Neural crest cell (in vitro differentiated cells): Measurements from ENCODE around the gene SPATA19. TPM values are rescaled to one million over a fixed set of nuclear protein-coding genes. Genes with fewer than 3 reads are reported as not detected.

Source experiments
- DNase-seq: peaks from one replicate; pipeline ENCODE4 v3.0.0; 2021; ENCODE audit warnings: low read depth, mixed read lengths, low spot score
- H3K27ac Mint-ChIP-seq: one replicate; pipeline ENCODE4 v1.8.0; 2021; ENCODE audit warnings: mild to moderate bottlenecking, mixed read lengths; ENCODE audit not compliant: unreplicated experiment
- H3K27me3 Mint-ChIP-seq: 2 replicates; pipeline ENCODE4 v1.8.0; 2021; ENCODE audit warnings: low read depth, mild to moderate bottlenecking, mixed read lengths
- H3K36me3 Mint-ChIP-seq: 2 replicates; pipeline ENCODE4 v1.8.0; 2021; ENCODE audit warnings: low read depth, mild to moderate bottlenecking, mixed read lengths
- H3K4me1 Mint-ChIP-seq: 2 replicates; pipeline ENCODE4 v1.8.0; 2021; ENCODE audit warnings: mixed read lengths
- H3K4me3 Mint-ChIP-seq: one replicate; pipeline ENCODE4 v1.8.0; 2021; ENCODE audit warnings: mild to moderate bottlenecking, mixed read lengths
- H3K9me3 Mint-ChIP-seq: 2 replicates; pipeline ENCODE4 v1.8.0; 2021; ENCODE audit warnings: mixed read lengths
- CTCF ChIP-seq: fragments of 200-600 bp; sonication (generic); conservative IDR thresholded peaks from 2 replicates; pipeline ENCODE4 v1.5.0; 2021; ENCODE audit warnings: antibody characterized with exemption, mild to moderate bottlenecking
- long read RNA-seq: library from polyadenylated mRNA; unstranded; transcript quantifications from one replicate; pipeline ENCODE4 v2.0.0, GENCODE V29; 2020
- total RNA-seq: library from RNA; stranded (reverse); gene quantifications from 2 replicates; pipeline ENCODE4 v1.2.1, GENCODE V29; 2021

The SPATA19 gene
- not detected in 2 replicates for total RNA-seq
- long read RNA-seq, result 0 reads

GRCh38 chr11:133845413-133845812 lies at the start of gene SPATA19:
TSS of gene SPATA19 (minus strand) at chr11:133845513. CDS start at chr11:133845446, 67 bp downstream.
- Mint-ChIP-seq H3K27ac (peak within 1 kb of the TSS; percentile 53), H3K4me3 (no peak within 1 kb of the TSS), H3K27me3 (peaks cover 6% of the 10 kb centered on the region), H3K9me3 (peaks cover 20% of the 10 kb centered on the region), H3K4me1 (no peaks in the 10 kb centered on the region), H3K36me3 (no peaks in the 10 kb centered on the region)
- no peak for DNase-seq
- TF ChIP-seq CTCF, result no peak

GRCh38 chr11:133895061-133895479 lies 49.8 kb upstream of the SPATA19 start:
- Mint-ChIP-seq H3K4me3 (no peak overlapping the region), H3K9me3 (no peaks in the 10 kb centered on the region), H3K36me3 (no peaks in the 10 kb centered on the region), H3K27ac (no peak overlapping the region), H3K4me1 (peaks cover 33% of the 10 kb centered on the region), H3K27me3 (peaks cover 20% of the 10 kb centered on the region)
- DNase-seq, result no peak
- no peak for TF ChIP-seq CTCF

- Mint-ChIP-seq H3K27me3 (peaks cover 20% of the 10 kb centered on the region), H3K4me3 (no peak overlapping the region), H3K36me3 (no peaks in the 10 kb centered on the region), H3K9me3 (no peaks in the 10 kb centered on the region), H3K27ac (no peak overlapping the region), H3K4me1 (peaks cover 33% of the 10 kb centered on the region)
- DNase-seq, result no peak
- no peak for TF ChIP-seq CTCF
Observed at GRCh38 chr11:133893381-133893780, 48.1 kb upstream of the SPATA19 start.

GRCh38 chr11:133892584-133893380 lies 47.5 kb upstream of the SPATA19 start:
- peaks cover 33% of the 10 kb centered on the region for H3K4me1 Mint-ChIP-seq
- H3K36me3 Mint-ChIP-seq, result no peaks in the 10 kb centered on the region
- no peak for TF ChIP-seq CTCF
- peak overlapping the region; percentile 67 for H3K27ac Mint-ChIP-seq
- peaks cover 20% of the 10 kb centered on the region for H3K27me3 Mint-ChIP-seq
- no peaks in the 10 kb centered on the region for H3K9me3 Mint-ChIP-seq
- DNase-seq, result no peak
- no peak overlapping the region for H3K4me3 Mint-ChIP-seq

- Mint-ChIP-seq H3K9me3 (peaks cover under 1% of the 10 kb centered on the region), H3K27ac (peak overlapping the region; percentile 35), H3K36me3 (no peaks in the 10 kb centered on the region), H3K4me3 (no peak overlapping the region), H3K27me3 (peaks cover 20% of the 10 kb centered on the region), H3K4me1 (peaks cover 33% of the 10 kb centered on the region)
- DNase-seq, result no peak
- no peak for TF ChIP-seq CTCF
Observed at GRCh38 chr11:133892126-133892525, 46.8 kb upstream of the SPATA19 start.
